NB4 (cell line): ENCODE results near the gene DPP9.
A peak's percentile ranks its signal among the peaks of the same experiment; 100 is the strongest.

Source experiments
- DNase-seq: peaks from one replicate; pipeline ENCODE4 v3.0.0; 2010; ENCODE audit warnings: low read depth
- H3K4me3 ChIP-seq: one replicate; pipeline ENCODE4 v1.5.1; 2011; ENCODE audit warnings: mild to moderate bottlenecking, low read depth, low read length, moderate library complexity
- CTCF ChIP-seq: IDR thresholded peaks from one replicate; pipeline ENCODE4 v1.5.1; 2012; ENCODE audit warnings: low read depth, low read length
- MAX ChIP-seq: IDR thresholded peaks from 2 replicates; pipeline ENCODE4 v1.6.1; 2011; ENCODE audit warnings: low read depth, low read length
- MYC ChIP-seq: IDR thresholded peaks from 2 replicates; pipeline ENCODE4 v1.6.1; 2011; ENCODE audit warnings: low read depth, low read length
- POLR2A ChIP-seq: IDR thresholded peaks from 2 replicates; pipeline ENCODE4 v1.6.1; 2011; ENCODE audit warnings: mild to moderate bottlenecking; ENCODE audit not compliant: insufficient read length; ENCODE audit errors: extremely low read depth

Gene DPP9

GRCh38 chr19:4723595-4724514, at the start of gene DPP9:
DPP9 (minus strand) TSS chr19:4723842; CDS start chr19:4719906, 3,936 bp downstream.
- peak; percentile 96 for DNase-seq
- no peak for TF ChIP-seq MYC
- peak; percentile 55 for TF ChIP-seq MAX
- TF ChIP-seq POLR2A = peak; percentile 35
- H3K4me3 ChIP-seq = peak within 1 kb of the TSS; percentile 88

- DNase-seq = no peak
- TF ChIP-seq CTCF (no peak), POLR2A (no peak), MAX (no peak), MYC (no peak)
- no peak overlapping the region for H3K4me3 ChIP-seq
These were observed 49.5 kb upstream of the DPP9 start for GRCh38 chr19:4773047-4773640.

GRCh38 chr19:4772566-4772965, 48.9 kb upstream of the DPP9 start:
- DNase-seq = no peak
- no peak overlapping the region for H3K4me3 ChIP-seq
- no peak for TF ChIP-seq CTCF
- TF ChIP-seq POLR2A = no peak

- DNase-seq = peak; percentile 81
- no peak overlapping the region for H3K4me3 ChIP-seq
- TF ChIP-seq CTCF = no peak
- TF ChIP-seq MAX = peak; percentile 79
- TF ChIP-seq POLR2A = no peak
- TF ChIP-seq MYC = no peak
These were observed 45.5 kb upstream of the DPP9 start for GRCh38 chr19:4768934-4769777.

GRCh38 chr19:4764393-4764660, 40.7 kb upstream of the DPP9 start:
- DNase-seq = no peak
- no peak for TF ChIP-seq CTCF
- no peak for TF ChIP-seq POLR2A
- TF ChIP-seq MAX = no peak
- no peak for TF ChIP-seq MYC
- no peak overlapping the region for H3K4me3 ChIP-seq

- TF ChIP-seq MAX (no peak), POLR2A (no peak), MYC (no peak), CTCF (no peak)
- H3K4me3 ChIP-seq = no peak overlapping the region
- no peak for DNase-seq
These were observed 39.4 kb upstream of the DPP9 start for GRCh38 chr19:4763021-4763420.
